ENCODE data around the gene GPR62. TPM values are rescaled to one million over a fixed set of nuclear protein-coding genes. Genes with fewer than 3 reads are reported as not detected.

GPR62 gene
- total and polyA plus RNA-seq, 9 of the 15 experiments (the other 6 are each of a cell fraction or from before 2014, with no cell fraction given): not detected

GRCh38 chr3:51994530-51994929, 39.3 kb downstream of the GPR62 start:
- no peak for TF ChIP-seq KLF10 (CRISPR knock-in tag; IDR thresholded peaks at IDR 0.05)
- TF ChIP-seq FOXP4 (CRISPR knock-in tag; IDR thresholded peaks at IDR 0.05; ENCODE audit: borderline replicate concordance): no peak
- TF ChIP-seq CBX1 (IDR thresholded peaks at IDR 0.05; ENCODE audit: low read depth): no peak
- TF ChIP-seq ZNF740 (CRISPR knock-in tag; IDR thresholded peaks at IDR 0.05): 0 out of 2 replicates have a peak, but pooled peaks have one; percentile 35
- TF ChIP-seq ZNF740 (tag; IDR thresholded peaks at IDR 0.05): no peak
- no peak for TF ChIP-seq ZNF197 (CRISPR knock-in tag; IDR thresholded peaks at IDR 0.05; ENCODE audit: low read depth)
- no peak for TF ChIP-seq ZNF12 (CRISPR knock-in tag; IDR thresholded peaks at IDR 0.05)
- H4K20me1 ChIP-seq (replicated peaks; ENCODE audit: control insufficient read depth, insufficient read depth, low read length): peaks cover 6% of the 10 kb centered on the region; the same call in 1 of the 2 replicates
- peak overlapping the region; percentile 96 to 99 for H3K9ac ChIP-seq (ENCODE audit: insufficient read depth in 1 of 2, low read depth in 2 of 2, low read length in 2 of 2)
- ATAC-seq (no peak), FAIRE-seq (no peak), DNase-seq (ENCODE audit: extremely low read depth in 1 of 4, low spot score in 3 of 4) (peak in 1 of 4 experiments; percentile 18)
- ChIA-PET CTCF (ENCODE audit: low intra/inter-chr PET ratio) (no interaction called here), POLR2A (interaction anchor here (0.7 to 6.0 kb wide), 5 partner anchors 8 to 62 kb away, joined by 3 to 105 read pairs (median 10); partner anchors contain the start of genes ABHD14B and ACY1)
- in situ Hi-C loops (cut with MboI) (no loop called here), intact Hi-C loops (cut with micrococcal nuclease) (no loop called here)
- H3K4me3 ChIP-seq: peak overlapping the region; percentile 67
- WGBS (ENCODE audit: insufficient coverage, low coverage, missing lambda C conversion rate): no CpG with 5 or more reads among the region's 2 CpGs
- peaks cover 37% of the 10 kb centered on the region for H3K79me2 ChIP-seq (ENCODE audit: control insufficient read depth, insufficient read depth, low read length)
- H3K9me1 ChIP-seq (ENCODE audit: control insufficient read depth, insufficient read depth, low read length): no peaks in the 10 kb centered on the region
- peak overlapping the region; percentile 80 for H3K27ac ChIP-seq (ENCODE audit: extremely low read depth, low read depth, low read length)
- H3K36me3 ChIP-seq (ENCODE audit: control insufficient read depth, insufficient read depth, low read length): peaks cover 34% of the 10 kb centered on the region
- 0 out of 2 replicates have a peak, but pooled peaks cover 3% of the 10 kb centered on the region for H3K9me3 ChIP-seq (replicated peaks; ENCODE audit: control insufficient read depth, insufficient read depth, low read depth, low read length)
- no peak overlapping the region for H2AFZ ChIP-seq (ENCODE audit: low read depth, low read length)
- H3K27me3 ChIP-seq (ENCODE audit: control insufficient read depth in 2 of 2, insufficient read depth in 2 of 2, low read length in 2 of 2): no peaks in the 10 kb centered on the region
- H3K4me1 ChIP-seq (replicated peaks in 1 of 2; ENCODE audit: control insufficient read depth in 2 of 2, insufficient read depth in 2 of 2, low read length in 2 of 2): peaks cover 27 to 43% of the 10 kb centered on the region in 2 experiments
- H3K4me2 ChIP-seq (ENCODE audit: insufficient read depth, low read length): peak overlapping the region; percentile 96
- no TSS peak for BruUV-seq (replicated peaks)

All from K562 (cell line).